Measurements from ENCODE around the gene BCL7A. TPM values are rescaled to one million over a fixed set of nuclear protein-coding genes. Genes with fewer than 3 reads are reported as not detected.

Gene BCL7A
- total and polyA plus RNA-seq, 9 of the 15 experiments (the other 6 are each of a cell fraction or from before 2014, with no cell fraction given) = 0.25 to 21.9 (median 14.9) TPM

DNA sequence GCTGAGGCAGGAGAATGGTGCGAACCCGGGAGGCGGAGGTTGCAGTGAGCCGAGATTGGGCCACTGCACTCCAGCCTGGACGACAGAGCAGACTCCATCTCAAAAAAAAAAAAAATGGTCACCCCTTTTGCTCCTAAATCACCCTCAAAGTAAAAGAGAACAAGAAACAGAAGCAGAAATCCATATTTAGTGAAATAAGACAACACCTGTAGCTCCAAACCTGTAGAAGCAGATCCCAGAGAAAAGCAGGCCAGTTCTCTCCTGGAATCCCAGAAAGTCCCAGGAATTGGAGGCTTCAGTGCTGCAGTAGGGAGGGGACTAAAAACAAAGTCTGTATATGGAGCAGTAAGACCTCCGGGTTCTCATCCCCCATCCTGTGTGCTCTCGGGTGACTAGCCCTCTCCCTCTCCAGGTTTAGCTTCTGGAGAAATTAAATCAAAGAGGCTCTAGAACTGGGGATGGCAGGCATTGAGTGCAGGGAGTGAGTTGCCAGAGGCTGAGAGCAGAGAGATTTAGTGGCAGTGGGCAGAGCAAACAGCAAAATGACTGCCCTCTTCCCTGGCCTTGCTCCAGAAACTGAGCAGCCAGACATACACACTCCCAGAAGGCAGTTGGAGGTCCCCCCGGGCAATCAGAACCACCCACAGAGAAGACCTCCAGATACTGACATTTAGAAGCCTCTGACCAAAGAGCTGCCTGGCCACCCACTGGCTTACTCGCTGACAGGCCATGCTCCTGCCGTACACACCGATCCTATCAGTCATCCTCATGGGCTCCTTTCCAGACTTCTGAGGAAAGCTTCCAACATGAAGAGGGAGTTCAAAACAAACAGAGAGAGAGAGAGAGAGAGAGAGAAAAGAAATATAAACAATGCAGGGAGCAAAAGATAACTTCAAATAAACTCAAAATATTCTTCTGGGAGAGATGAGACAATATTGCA, 50.6 kb downstream of the BCL7A start (continued):
- TF ChIP-seq ZNF407 (IDR thresholded peaks at IDR 0.05; ENCODE audit: low read depth) = 0 out of 2 replicates have a peak, but pooled peaks have one; percentile 28
- no peak for TF ChIP-seq PBX2 (CRISPR knock-in tag; IDR thresholded peaks at IDR 0.05; ENCODE audit: low read depth)
- 0 out of 2 replicates have a peak, but pooled peaks have one; percentile 54 for TF ChIP-seq PBX2 (tag; conservative IDR thresholded peaks at IDR 0.05; ENCODE audit: low read depth)
- no peak for TF ChIP-seq NR1H2 (CRISPR knock-in tag; IDR thresholded peaks at IDR 0.05)
- peak; percentile 52 for TF ChIP-seq DPF2 (IDR thresholded peaks at IDR 0.05)
- peak; percentile 46; the same call in 1 of the 2 replicates for TF ChIP-seq JUND (IDR thresholded peaks at IDR 0.05; ENCODE audit: borderline replicate concordance, low read depth, low read length)
- no peak; the same call in 2 of the 3 replicates for TF ChIP-seq JUND (tag; IDR thresholded peaks at IDR 0.05; ENCODE audit: borderline replicate concordance, low read depth, low read length)
- TF ChIP-seq TAL1 (IDR thresholded peaks at IDR 0.05) = 0 out of 2 replicates have a peak, but pooled peaks have one; percentile 11
- peak; percentile 92 for TF ChIP-seq NEUROD1 (IDR thresholded peaks at IDR 0.05; ENCODE audit: borderline replicate concordance, low read depth, low read length, partially characterized antibody)
- TF ChIP-seq RCOR1 (IDR thresholded peaks at IDR 0.05; ENCODE audit: borderline replicate concordance in 1 of 2, low read depth in 2 of 2, low read length in 2 of 2) = peak in 1 of 2 experiments; percentile 52; a peak in 1 of 4 replicates
- TF ChIP-seq C11orf30 (IDR thresholded peaks at IDR 0.05; ENCODE audit: low read depth) = 0 out of 2 replicates have a peak, but pooled peaks have one; percentile 7
- TF ChIP-seq CBFA2T3 (IDR thresholded peaks at IDR 0.05) = 0 out of 2 replicates have a peak, but pooled peaks have one; percentile 4
- TF ChIP-seq SFPQ (IDR thresholded peaks at IDR 0.05; ENCODE audit: low read depth, low read length) = no peak
- TF ChIP-seq MAFK (IDR thresholded peaks at IDR 0.05; ENCODE audit: low read length) = peak; percentile 12; the same call in 1 of the 2 replicates
